Kidney (tissue), 14 donors: ENCODE results near the gene RPP40. TPM values are rescaled to one million over a fixed set of nuclear protein-coding genes. Genes with fewer than 3 reads are reported as not detected.

Source experiments
- DNase-seq, 5 donors: peaks; one replicate each; pipeline ENCODE4 v3.0.0-alpha.2; 2013 to 2020
- FAIRE-seq: peaks from 2 replicates; lab custom pipeline; 2012; peaks lifted over from hg19 to GRCh38; lab: Jason Lieb, UNC
- H3K27ac ChIP-seq, 2 donors: one replicate each; pipeline ENCODE4 v1.7.0; 2013; ENCODE audit warnings: low read depth in 2 of 2, low read length in 2 of 2, inconsistent platforms in 1 of 2
- H3K27me3 ChIP-seq: one replicate; pipeline ENCODE4 v1.7.1; 2013; ENCODE audit warnings: low read length, inconsistent platforms; ENCODE audit not compliant: control insufficient read depth, insufficient read depth
- H3K36me3 ChIP-seq, 3 donors: one replicate each; pipeline versions ENCODE4 v1.7.0 to v1.7.1; 2013; ENCODE audit warnings: low read length in 3 of 3, control low read depth in 1 of 3, inconsistent platforms in 1 of 3; ENCODE audit not compliant: insufficient read depth in 3 of 3, control insufficient read depth in 2 of 3
- H3K4me1 ChIP-seq, 3 donors: one replicate each; pipeline versions ENCODE4 v1.7.0 to v1.7.1; 2013; ENCODE audit warnings: low read length in 3 of 3, inconsistent platforms in 1 of 3, low read depth in 1 of 3; ENCODE audit not compliant: control insufficient read depth in 2 of 3, insufficient read depth in 2 of 3
- H3K4me3 ChIP-seq, 3 donors: one replicate each; pipeline versions ENCODE4 v1.7.0 to v1.8.1; 2013; ENCODE audit warnings: low read length in 3 of 3, control low read depth in 1 of 3, inconsistent platforms in 1 of 3
- H3K9ac ChIP-seq, 3 donors: one replicate each; pipeline versions ENCODE4 v1.7.0 to v1.7.1; 2013; ENCODE audit warnings: low read length in 3 of 3, control low read depth in 1 of 3, inconsistent platforms in 1 of 3
- H3K9me3 ChIP-seq, 3 donors: one replicate each; pipeline versions ENCODE4 v1.7.0 to v1.7.1; 2013; ENCODE audit warnings: low read length in 3 of 3, control low read depth in 1 of 3, inconsistent platforms in 1 of 3; ENCODE audit not compliant: control insufficient read depth in 2 of 3, insufficient read depth in 1 of 3
- intact Hi-C: fragments of 100-400 bp; cut with DNase I; formaldehyde crosslinking; loops from one replicate; pipeline ENCODE4 v1.11.1; 2022
- polyA plus RNA-seq: library from polyadenylated mRNA; stranded (reverse); fragments of 350-450 nt; fragmentation: Illumina TruSeq; extraction: RNeasy Lipid Tissue Mini Kit (QIAGEN cat#74804); gene quantifications from one replicate; pipeline ENCODE4 v1.2.3, GENCODE V29; 2014; ENCODE audit warnings: low read depth, low replicate concordance; ENCODE audit not compliant: insufficient read depth
- total RNA-seq: library from RNA; stranded (reverse); fragmentation: NEBNext Ultra II Directional; extraction: Animal tissue kit (Norgen Biotek cat#: 25700); gene quantifications from one replicate; pipeline ENCODE4 v1.2.1, GENCODE V29; 2021
- TF ChIP-seq, protein P1 (sequence below): IDR thresholded peaks from 3 replicates; pipeline ENCODE4 v1.5.1; 2012; ENCODE audit warnings: mild to moderate bottlenecking, moderate library complexity, borderline replicate concordance; ENCODE audit not compliant: insufficient read depth; ENCODE audit errors: extremely low read depth
- donor health status: control.
- donor health status: control.
- donor health status: control.
- donor health status: control.
- donor health status: control.
- donor health status: DM: yes; HTN: yes; CAD: no.
- donor health status: Normal renal cell carcinoma (clear cell type).

The RPP40 gene
- total and polyA plus RNA-seq, 2 donors from 2014 or later: 3.7 to 7.4 TPM

DNA sequence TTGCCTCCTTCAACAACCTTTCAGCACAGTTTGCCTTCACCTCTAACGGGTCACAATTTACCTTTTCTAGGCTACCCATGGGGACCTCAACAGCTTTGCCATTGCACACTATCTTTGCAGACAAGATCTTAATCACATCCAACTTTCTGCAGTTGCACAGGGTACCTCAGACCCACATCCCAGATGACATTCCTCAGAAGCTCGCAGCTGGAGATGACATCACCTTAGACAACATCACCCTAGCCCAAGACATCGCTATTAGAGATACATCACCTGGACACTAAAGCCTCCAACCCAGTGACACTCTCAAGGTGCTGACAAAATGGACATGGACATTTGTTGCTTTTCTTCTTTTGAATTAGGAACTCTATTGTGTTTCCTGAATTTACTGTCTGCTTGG, 38.6 kb upstream of the RPP40 start:
- H3K27me3 ChIP-seq: no peaks in the 10 kb centered on the region
- H3K9me3 ChIP-seq: no peaks in the 10 kb centered on the region
- FAIRE-seq: no peak
- H3K4me1 ChIP-seq: no peaks in the 10 kb centered on the region
- intact Hi-C loops: no loop called here
- DNase-seq: no peak
- H3K9ac ChIP-seq: no peak overlapping the region
- H3K36me3 ChIP-seq: no peaks in the 10 kb centered on the region
- TF ChIP-seq, protein P1, sequence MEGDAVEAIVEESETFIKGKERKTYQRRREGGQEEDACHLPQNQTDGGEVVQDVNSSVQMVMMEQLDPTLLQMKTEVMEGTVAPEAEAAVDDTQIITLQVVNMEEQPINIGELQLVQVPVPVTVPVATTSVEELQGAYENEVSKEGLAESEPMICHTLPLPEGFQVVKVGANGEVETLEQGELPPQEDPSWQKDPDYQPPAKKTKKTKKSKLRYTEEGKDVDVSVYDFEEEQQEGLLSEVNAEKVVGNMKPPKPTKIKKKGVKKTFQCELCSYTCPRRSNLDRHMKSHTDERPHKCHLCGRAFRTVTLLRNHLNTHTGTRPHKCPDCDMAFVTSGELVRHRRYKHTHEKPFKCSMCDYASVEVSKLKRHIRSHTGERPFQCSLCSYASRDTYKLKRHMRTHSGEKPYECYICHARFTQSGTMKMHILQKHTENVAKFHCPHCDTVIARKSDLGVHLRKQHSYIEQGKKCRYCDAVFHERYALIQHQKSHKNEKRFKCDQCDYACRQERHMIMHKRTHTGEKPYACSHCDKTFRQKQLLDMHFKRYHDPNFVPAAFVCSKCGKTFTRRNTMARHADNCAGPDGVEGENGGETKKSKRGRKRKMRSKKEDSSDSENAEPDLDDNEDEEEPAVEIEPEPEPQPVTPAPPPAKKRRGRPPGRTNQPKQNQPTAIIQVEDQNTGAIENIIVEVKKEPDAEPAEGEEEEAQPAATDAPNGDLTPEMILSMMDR: no peak
- no peak overlapping the region for H3K4me3 ChIP-seq
- H3K27ac ChIP-seq: no peak overlapping the region

DNA sequence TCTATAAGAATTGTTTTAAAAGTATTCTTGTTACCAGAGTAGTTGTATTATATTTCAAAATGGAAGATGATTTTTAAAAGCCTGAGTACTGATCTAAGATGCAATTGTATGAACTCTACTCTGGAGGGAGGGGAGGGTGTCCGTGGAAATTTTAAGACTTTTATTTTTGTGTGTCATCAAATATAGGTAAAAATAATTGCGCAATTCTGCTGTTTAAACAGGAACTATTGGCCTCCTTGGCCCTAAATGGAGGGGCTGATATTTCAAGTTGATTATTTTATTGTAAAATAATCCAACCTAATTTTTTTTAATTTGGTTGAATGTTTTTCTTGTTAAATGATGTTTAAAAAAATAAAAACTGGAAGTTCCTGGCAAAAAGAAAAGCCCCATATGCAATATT, 38.1 kb upstream of the RPP40 start:
- TF ChIP-seq, protein P1: no peak
- FAIRE-seq: no peak
- intact Hi-C loops: no loop called here

DNA sequence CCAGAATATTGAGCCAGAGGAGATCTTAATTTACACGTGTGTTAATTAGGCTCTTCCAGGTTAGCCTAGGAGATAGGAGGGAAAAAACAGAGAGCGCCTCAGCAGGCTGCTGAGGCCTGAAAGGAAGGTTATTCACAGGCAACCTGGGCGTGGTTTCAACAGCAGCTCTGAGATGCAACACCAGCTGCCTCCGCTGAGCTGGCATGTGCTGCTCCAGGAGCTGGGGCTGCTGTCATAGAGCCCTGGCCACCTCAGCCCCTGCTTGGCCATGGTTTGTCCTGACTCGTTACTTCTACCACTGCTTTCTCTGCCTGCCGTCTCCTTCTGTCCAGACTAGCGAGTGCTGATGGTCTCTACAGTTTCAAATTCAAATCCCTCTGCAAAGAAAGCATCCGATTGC, 32.4 kb upstream of the RPP40 start:
- Histone ChIP-seq H3K36me3 (no peaks in the 10 kb centered on the region), H3K9me3 (no peaks in the 10 kb centered on the region), H3K4me3 (no peak overlapping the region), H3K9ac (no peak overlapping the region), H3K4me1 (no peaks in the 10 kb centered on the region), H3K27me3 (no peaks in the 10 kb centered on the region), H3K27ac (no peak overlapping the region)
- intact Hi-C loops: no loop called here
- no peak for FAIRE-seq
- TF ChIP-seq, protein P1: no peak
- peak in 3 of 5 donors; percentile 57 to 66 (median 60) for DNase-seq

More for the DNA sequence above, 38.1 kb upstream of the RPP40 start:
- DNase-seq: no peak
- Histone ChIP-seq H3K9ac (no peak overlapping the region), H3K36me3 (no peaks in the 10 kb centered on the region), H3K27me3 (no peaks in the 10 kb centered on the region), H3K9me3 (no peaks in the 10 kb centered on the region), H3K4me1 (no peaks in the 10 kb centered on the region), H3K27ac (no peak overlapping the region), H3K4me3 (no peak overlapping the region)

DNA sequence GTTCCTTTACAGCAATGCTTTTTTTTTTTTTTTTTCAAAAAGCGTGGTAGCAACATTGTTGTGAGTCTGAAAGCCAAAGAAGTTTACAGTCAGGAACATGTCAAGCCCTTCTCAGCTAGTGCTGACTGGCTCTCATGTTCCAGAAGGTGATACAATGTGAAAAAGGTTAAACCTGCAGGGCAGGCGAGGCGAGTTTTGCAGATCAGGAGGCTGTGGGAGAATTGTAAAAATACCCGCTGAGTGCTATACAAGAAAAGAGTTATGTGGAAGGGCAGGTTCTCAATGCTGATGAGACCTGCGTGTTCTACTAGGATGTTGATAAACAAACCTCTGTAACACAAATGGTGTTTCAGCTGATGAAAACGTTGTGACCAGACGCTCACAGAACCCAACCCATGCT, 30.9 kb upstream of the RPP40 start:
- H3K9me3 ChIP-seq: no peaks in the 10 kb centered on the region
- H3K27ac ChIP-seq: no peak overlapping the region
- no peak for FAIRE-seq
- no peaks in the 10 kb centered on the region for H3K36me3 ChIP-seq
- H3K9ac ChIP-seq: no peak overlapping the region
- no peak overlapping the region for H3K4me3 ChIP-seq
- TF ChIP-seq, protein P1: no peak
- DNase-seq: no peak
- H3K4me1 ChIP-seq: no peaks in the 10 kb centered on the region
- no peaks in the 10 kb centered on the region for H3K27me3 ChIP-seq
- intact Hi-C loops: no loop called here
